ENCODE measurements around the gene PROP1.
A peak's percentile ranks its signal among the peaks of the same experiment; 100 is the strongest.
"Not testable (repeated sequence)": the region's sequence is repeated elsewhere in the genome, so short reads cannot be mapped to it uniquely, and the experiment has no call there.

The PROP1 gene

GRCh38 chr5:177982072-177982727 is 13.8 kb downstream of the PROP1 start:
- DNase-seq = no peak

GRCh38 chr5:177981296-177982071 is 14.6 kb downstream of the PROP1 start:
- DNase-seq = no peak

GRCh38 chr5:177980743-177981151 is 15.3 kb downstream of the PROP1 start:
- DNase-seq = no peak

DNA sequence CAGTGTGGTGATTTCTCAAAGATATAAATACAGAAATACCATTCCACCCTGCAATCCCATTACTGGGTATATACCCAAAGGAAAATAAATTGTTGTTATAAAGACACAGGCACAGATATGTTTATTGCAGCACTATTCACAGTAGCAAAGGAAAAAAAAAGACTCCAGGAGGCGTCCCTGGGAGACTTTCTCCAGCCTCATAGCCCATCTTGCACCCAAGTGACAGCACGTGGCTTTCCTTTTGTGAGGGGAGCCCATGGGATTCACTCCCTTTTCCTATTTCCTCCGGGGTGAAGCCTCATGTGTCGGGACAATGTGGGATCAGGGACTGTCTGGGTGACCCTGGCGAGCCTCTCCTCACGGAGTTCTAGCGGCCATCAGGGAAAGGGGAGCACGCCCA is 18.4 kb downstream of the PROP1 start:
- not testable (repeated sequence) for DNase-seq

GRCh38 chr5:177973066-177973635 is 22.9 kb downstream of the PROP1 start:
- DNase-seq = no peak

GRCh38 chr5:177972613-177973012 is 23.4 kb downstream of the PROP1 start:
- no peak for DNase-seq

DNA sequence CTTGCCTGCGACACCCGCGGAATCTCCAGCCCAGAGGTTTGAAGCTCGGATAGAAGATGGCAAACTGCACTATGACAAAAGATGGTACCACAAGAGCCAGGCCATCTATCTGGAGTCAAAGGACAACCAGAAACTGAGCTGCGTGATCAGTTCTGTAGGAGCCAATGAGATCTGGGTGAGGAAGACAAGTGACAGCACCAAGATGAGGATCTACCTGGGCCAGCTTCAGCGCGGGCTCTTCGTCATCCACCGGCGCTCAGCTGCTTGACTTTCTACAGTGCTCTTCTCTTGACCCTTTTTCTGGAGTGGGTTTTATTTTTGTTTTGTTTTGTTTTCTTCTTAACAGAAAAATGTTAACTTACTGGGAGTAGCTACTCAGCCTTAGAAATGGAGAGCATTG is 24.0 kb downstream of the PROP1 start:
- not testable (repeated sequence) for DNase-seq

DNA sequence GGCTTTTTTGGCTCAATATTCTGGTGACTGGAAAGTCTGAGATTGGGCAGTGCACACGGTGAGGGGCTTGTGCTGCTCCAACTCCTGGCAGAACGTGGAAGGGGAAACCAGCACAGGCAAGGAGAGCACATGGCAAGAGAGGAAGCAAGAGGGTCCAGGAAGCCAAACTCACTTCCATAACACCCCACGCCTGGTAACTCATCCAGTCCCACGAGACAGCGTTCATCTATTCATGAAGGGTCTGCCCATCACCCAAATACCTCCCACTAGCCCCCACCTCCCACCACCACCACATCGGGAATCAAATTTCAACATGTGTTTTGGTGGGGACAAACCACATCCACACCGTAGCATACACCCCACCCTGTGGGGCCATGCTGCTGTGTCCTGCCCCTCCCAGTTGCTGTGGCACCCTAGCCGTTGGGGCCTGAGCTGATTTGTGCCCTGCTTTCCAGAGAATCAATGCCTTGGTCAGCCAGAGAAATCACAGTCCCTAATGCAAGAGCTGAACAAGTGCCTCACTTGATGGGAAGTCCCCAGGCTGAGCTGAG is 27.3 kb downstream of the PROP1 start:
- DNase-seq = no peak

- DNase-seq = no peak
Observed at GRCh38 chr5:177967221-177967887, 28.7 kb downstream of the PROP1 start.

GRCh38 chr5:177966839-177967166 is 29.2 kb downstream of the PROP1 start:
- no peak for DNase-seq

DNA sequence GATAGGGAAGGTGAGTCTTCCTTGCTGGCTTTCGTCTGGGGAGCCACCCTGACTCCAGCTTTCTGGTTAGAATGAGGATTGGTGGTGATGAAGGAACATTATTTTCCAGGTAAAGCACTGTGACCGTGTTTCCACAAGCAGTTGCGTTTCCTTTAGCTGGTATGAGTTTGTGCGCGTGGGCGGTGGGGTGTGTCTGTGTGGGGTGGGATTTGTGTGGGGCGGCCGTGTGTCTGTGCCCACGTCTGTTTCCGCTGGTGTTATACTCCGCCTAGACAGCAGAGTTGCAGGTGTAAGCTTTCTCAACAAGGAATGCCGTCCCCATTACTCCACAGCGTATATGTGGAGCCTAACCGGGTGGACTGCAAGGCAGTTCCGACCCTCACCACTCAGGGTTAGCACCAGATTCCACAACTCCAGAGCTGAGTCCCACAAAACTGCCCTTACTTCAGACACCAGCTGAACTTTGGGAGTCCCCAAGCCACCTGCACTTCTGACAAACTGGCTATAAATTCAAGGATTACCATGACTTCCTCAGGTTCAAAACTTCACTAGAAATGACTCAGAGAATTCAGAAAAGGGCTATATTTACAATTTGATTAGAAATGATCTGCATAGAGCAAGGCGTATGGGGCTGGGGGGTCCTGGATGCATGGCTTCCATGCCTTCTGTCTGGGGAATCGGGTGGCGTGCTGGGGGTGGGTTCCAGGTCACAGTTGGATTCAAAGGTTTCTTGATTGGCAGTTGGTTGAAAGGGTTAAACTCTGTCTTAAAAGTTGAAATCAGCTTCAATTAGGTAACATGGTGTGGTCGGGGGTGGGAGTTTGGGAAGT is 29.8 kb downstream of the PROP1 start:
- DNase-seq = no peak

GRCh38 chr5:177964471-177964870 is 31.6 kb downstream of the PROP1 start:
- DNase-seq = no peak

DNA sequence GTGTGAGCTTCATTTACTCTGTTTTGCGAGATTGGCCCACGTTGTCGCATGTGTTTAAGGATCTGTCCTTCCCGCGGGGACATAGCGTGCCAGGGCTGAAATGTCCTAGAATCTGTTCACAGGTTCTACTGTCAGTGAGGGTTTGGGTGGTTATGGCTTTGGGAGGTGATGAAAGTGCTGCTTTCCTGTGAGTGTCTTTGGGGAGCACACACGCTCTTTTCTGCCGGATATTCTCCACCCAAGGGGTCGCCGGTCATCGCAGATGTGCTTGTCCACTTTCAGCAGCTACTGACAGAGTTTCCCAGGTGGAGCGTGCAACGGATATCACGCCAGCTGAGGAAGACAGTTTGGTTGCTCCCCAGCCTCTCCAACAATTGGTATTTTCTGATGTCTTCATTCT is 32.1 kb downstream of the PROP1 start:
- no peak for DNase-seq

- no peak for DNase-seq
Observed at GRCh38 chr5:177959315-177959714, 36.7 kb downstream of the PROP1 start.

- DNase-seq = no peak
Observed at GRCh38 chr5:177958696-177959095, 37.3 kb downstream of the PROP1 start.

DNA sequence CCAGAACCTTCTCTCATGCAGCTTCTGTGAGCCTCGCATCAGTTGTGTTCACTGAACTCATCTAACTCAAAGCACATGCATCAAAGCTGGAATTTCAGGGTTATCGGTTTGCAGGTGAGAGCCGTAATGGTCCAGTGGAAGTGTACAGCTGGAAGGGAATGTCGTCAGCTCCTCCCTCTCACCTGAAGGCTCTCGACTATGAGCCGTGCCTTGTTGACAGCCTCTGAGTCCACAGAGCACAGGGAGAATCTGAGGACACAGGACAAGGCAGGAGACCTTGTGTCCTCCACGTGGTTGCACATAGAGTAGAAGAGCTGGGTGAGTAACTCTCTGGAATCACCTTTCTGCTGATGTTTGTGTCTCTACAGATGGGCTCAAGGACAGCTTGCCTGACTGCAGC is 38.8 kb downstream of the PROP1 start:
- no peak for DNase-seq

GRCh38 chr5:177953101-177953500 is 42.9 kb downstream of the PROP1 start:
- DNase-seq = not testable (repeated sequence)

GRCh38 chr5:177949656-177950055 is 46.4 kb downstream of the PROP1 start:
- not testable (repeated sequence) for DNase-seq

DNA sequence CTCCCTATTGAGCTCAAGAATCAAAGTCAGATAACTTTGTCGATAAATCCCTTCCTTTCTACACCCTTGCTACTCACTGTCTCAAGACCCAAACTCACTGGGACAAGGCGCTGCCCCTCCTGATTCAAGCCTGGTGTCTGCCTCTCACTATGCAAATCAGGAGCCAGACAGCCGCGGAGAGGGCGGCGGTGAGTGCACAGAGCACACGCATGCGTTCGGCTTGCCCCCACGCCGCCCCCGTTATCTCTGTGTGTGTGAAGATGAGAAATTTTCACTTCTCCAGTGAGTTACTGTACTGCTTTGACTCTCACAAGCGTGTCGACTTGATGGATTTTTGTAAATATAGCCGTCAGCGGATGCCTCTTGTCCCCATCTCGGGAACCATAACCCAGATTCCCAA is 47.0 kb downstream of the PROP1 start:
- not testable (repeated sequence) for DNase-seq

DNA sequence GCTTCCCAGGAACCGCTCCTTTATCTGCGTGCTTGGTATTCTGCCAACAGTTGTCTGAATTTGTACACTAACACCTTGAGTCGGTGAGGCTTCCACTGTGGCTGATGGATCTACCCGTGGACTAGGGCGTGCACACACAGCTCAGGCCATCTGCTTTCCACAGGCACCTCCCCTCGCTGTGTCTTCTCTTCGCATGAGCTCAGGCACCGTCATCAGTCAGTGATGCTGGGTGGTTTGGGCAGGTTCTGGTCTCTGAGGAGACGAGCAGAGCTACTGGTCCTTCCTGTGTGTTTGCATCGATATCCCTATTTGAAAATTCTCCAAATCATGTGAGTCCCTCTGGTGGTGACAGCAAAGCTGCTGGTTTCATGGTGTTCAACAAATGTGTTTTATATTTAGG is 48.1 kb downstream of the PROP1 start:
- not testable (repeated sequence) for DNase-seq

DNA sequence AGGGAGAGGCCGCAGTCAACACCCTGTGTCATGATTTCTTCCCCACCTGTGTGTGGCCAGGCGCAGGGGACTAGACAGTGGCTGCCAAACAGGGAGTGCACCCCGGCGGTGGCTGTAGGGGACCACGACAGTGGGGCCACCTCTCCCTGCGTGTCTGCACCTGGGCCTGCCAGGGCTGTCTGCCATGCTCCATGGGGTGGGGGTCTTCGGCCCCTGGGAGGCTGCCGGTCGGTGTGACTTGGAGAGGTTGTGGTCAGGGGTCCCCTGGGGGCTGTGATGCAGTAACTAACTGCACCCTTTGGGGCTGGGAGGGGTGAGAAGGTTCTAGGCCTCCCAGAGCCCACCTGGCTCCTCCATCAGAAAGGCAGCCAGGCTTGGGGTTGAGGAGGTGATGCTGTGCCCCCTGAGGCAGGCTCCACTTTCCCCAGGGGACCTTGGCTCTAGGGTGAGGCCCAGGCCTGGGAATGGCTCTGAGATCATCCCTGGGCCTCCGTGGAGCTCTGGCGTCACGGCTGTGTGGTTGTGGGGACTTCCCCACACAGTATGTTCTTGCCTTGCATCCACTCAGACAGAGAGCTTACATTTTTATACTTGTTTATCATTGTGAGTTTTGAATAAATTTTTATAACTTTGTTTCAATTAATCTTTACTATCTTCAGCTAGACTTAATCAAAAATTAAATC is 50.3 kb downstream of the PROP1 start:
- peak; percentile 34 for DNase-seq

GRCh38 chr5:177945145-177945544 is 50.9 kb downstream of the PROP1 start:
- DNase-seq = not testable (repeated sequence)

Measured in CD4-positive, alpha-beta T cell treated with Interleukin-21 for 1 hour (primary cell).